GM23248 (cell line): ENCODE measurements around the gene ERICH2.

Experiments
- EZH2 ChIP-seq: fragments of 200-600 bp; sonication (generic); IDR thresholded peaks from 2 replicates; pipeline ENCODE4 v1.6.1; 2018; ENCODE audit warnings: antibody characterized with exemption, mild to moderate bottlenecking; ENCODE audit not compliant: insufficient read depth, poor library complexity, severe bottlenecking
- EZH2phosphoT487 ChIP-seq: fragments of 200-600 bp; sonication (generic); IDR thresholded peaks from 2 replicates; pipeline ENCODE4 v1.6.1; 2018; ENCODE audit warnings: antibody characterized with exemption, moderate library complexity, mild to moderate bottlenecking, low read depth; ENCODE audit not compliant: insufficient read depth

DNA sequence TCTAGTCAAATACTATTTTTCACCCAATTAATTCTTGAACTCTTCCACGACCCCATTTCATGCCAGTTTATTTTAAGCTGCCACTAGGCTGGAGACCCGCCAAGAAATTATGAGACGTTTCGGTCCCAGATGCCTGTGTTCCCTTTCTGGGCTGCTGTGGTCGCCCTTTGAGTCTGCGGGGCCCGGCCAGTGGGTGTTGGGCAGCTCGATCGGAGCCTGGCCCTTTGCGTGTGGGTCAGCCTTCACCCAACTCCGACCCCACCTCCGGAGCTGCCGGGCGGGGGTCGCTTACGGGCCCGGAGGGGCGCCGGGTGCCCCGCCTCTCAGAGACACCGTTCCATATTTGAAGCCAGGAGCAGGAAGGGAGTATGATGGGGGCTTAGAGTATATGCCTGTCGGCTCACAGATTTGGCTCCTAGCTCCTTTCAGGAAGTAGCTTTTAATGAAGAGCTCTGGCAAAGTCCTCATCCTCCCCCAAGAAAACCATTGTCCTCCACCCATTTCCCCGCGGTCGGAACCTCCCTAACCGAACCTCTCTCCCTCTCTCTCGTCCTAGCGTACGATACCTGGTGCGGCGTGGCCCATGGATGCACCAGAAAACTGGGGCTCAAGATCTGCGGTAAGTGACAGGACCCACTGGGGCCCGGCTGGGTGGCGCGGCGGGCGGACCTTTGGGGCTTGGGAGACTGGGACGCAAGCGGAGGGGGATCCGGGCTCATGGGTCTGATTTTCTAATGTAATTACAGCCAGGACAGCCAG lies 51.5 kb downstream of the ERICH2 start:
- TF ChIP-seq EZH2 (no peak), EZH2phosphoT487 (no peak)
